ENCODE results near the gene FGA.

The FGA gene

GRCh38 chr4:154542271-154542879 lies 48.2 kb downstream of the FGA start:
- DNase-seq (ENCODE audit: low read depth in 2 of 2, low spot score in 1 of 2), result no peak
